Cardiac fibroblast (primary cell): ENCODE results near the gene KRTAP10-12.

Source experiments
- DNase-seq, 2 donors: peaks; one replicate each; pipeline versions ENCODE4 v3.0.0 to v3.0.0-alpha.2; 2010; ENCODE audit warnings: low read depth in 2 of 2
- H3K4me3 ChIP-seq, 2 donors: replicated peaks in 1 of 2; 1 replicate in 1 of 2; 2 replicates in 1 of 2; pipeline ENCODE4 v1.5.1; 2011; ENCODE audit warnings: low read depth in 2 of 2, low read length in 2 of 2, mild to moderate bottlenecking in 2 of 2, moderate library complexity in 1 of 2
- TF ChIP-seq, protein P1 (sequence below): IDR thresholded peaks from one replicate; pipeline ENCODE4 v1.5.1; 2011; ENCODE audit warnings: low read depth, mild to moderate bottlenecking, low read length, inconsistent platforms

Gene KRTAP10-12

DNA sequence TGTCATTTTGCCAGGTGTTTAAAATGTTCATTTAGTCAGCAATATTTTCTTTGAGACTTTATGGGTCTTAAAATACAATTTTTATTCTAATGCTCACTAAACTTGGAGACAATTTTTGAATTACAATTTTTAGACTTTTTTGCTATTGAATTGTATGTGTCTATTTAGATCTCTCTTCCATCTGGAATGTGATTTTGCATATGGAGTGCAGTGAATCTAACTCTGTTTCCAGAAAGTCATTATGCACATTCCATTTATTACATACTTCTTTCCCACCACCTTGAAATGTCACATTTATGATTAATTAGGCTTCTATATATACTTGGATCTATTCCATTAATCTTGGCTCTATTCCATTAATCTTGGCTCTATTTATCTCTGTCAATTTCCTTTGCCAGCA lies 20.0 kb downstream of the KRTAP10-12 start:
- DNase-seq, result no peak
- TF ChIP-seq, protein P1, sequence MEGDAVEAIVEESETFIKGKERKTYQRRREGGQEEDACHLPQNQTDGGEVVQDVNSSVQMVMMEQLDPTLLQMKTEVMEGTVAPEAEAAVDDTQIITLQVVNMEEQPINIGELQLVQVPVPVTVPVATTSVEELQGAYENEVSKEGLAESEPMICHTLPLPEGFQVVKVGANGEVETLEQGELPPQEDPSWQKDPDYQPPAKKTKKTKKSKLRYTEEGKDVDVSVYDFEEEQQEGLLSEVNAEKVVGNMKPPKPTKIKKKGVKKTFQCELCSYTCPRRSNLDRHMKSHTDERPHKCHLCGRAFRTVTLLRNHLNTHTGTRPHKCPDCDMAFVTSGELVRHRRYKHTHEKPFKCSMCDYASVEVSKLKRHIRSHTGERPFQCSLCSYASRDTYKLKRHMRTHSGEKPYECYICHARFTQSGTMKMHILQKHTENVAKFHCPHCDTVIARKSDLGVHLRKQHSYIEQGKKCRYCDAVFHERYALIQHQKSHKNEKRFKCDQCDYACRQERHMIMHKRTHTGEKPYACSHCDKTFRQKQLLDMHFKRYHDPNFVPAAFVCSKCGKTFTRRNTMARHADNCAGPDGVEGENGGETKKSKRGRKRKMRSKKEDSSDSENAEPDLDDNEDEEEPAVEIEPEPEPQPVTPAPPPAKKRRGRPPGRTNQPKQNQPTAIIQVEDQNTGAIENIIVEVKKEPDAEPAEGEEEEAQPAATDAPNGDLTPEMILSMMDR, result no peak
- H3K4me3 ChIP-seq, result no peak overlapping the region

DNA sequence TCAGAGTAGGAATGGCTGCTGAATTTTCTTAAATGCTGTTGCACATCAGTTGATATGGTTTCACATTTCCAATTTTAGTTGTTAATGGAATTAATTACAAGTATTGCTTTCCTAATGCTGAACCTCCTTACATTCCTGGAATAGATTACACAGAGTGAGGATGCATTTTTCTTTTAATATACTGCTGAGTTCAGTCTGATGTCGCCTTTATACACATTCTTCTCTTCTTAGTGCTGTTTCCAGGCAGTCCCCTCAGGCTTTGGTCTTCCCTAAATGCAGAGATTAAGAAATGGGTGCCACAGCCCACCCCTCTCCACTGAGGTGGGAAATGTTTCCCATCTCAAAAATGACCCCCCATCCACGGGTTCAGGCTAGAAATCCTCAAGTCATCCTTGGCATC lies 21.1 kb downstream of the KRTAP10-12 start:
- H3K4me3 ChIP-seq, result no peak overlapping the region
- DNase-seq, result no peak
- TF ChIP-seq, protein P1, result no peak

DNA sequence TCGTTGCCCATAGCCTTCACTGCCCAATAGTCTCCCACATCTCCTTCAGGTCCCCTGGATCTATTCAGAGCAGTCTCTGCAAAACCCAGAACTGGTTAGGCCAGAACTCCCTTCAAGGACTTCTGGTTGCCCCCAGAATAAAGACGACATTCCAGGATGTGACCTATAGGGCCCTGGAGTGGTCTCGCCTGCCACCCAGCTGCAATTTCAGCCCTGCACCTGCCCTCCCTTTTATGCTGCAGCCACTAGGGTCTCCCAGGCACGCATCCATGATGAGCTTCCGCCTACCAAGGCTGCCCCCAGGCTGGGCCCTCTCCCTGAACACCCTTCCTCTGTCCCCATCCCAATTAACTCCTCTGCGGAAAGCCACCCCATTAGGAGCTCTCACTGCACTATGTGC lies 21.6 kb downstream of the KRTAP10-12 start:
- TF ChIP-seq, protein P1, result no peak
- DNase-seq, result no peak
- no peak overlapping the region for H3K4me3 ChIP-seq

DNA sequence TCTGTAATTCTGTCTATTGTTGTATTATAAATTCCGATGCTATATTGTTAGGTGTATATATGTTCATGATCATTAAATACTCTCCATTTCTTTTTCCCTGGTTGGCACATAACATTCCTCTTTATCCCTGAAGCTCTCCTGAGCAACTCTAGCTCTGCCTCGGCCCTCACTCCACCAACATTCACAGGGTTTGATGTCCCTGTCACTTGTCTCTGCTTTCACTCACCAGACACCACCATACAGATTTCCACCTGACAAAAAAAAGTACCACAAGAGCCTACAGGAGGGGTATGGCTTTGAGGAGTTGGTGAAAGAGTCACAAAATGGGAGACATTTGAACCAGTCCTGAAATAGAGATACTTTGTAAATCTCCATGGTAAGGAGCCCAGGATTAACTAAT lies 23.2 kb downstream of the KRTAP10-12 start:
- TF ChIP-seq, protein P1, result no peak
- H3K4me3 ChIP-seq, result no peak overlapping the region
- DNase-seq, result no peak

DNA sequence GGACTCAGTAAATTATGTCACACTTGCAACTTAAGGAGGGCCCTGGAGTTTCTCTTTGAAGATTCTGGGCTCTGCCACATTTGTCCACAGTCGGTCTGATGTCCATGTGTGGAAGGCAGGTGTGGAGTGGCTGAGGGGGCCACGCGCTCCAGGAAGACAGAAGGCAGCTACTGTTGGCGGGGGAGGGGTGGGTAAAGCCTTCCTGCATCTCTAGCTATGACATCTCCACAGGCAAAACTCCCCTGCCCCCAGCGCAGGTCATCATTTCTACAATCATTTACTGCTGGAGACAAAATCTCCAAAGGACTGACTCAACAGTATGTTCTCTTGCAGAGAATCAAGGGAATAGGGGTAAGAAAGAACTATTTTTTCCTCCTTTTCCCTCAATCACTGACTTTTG lies 25.8 kb downstream of the KRTAP10-12 start:
- H3K4me3 ChIP-seq, result no peak overlapping the region
- DNase-seq, result no peak
- TF ChIP-seq, protein P1, result no peak

DNA sequence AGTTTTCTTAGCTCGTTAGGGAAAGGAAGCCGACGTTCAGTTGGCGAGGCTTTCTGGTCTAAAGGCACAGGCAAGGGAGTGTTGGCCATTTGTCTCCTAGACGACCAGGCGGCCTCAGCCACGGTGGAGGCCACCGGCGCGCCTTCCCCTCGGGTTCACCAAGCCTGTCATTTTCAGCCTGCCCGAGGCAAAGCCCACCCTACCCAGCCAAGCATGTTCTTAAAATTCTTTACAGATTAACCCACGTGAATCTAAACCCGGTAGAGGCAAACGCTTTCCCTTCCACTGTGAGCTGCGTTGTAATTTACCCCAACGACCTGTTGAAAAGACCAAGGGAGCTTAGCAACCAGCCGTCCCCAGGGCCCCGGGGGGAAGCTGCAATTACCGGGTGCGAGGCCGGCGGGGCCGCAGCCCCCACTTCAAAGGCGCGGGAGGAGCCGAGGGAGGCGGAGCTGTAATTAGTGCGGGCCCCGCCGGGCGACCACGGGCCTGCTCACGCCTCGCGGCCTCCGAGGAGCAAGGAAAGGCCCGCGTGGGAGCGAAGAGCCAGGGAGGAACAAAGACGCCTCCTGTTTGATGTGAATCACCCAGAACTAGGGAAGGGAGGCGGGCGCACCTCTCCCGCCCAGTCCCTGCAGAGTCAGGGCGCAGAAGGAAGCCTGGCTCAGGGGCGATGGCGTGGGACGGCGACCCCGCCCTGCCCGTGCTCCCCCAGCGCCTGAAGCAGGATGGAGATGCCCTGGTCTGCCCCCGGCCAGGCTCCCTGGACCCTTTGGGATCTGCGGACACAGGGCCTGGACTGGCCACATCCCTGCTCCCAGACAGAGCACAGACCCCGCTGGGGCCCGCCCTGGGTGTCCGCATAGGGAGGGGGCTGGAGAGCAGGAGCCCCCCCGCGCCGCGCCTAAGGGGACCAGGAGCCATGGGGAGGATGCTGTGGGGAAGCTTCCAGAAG lies 26.5 kb downstream of the KRTAP10-12 start:
- H3K4me3 ChIP-seq, result no peak overlapping the region
- DNase-seq, result peak in 1 of 2 donors; percentile 7
- TF ChIP-seq, protein P1, result no peak
